Panc1 (cell line): ENCODE results near the gene EDRF1.

ENCODE experiments used
- CTCF ChIP-seq: fragments of 450-650 bp; IDR thresholded peaks from 2 replicates; pipeline ENCODE4 v1.5.1; 2017; ENCODE audit warnings: mild to moderate bottlenecking
- TCF7L2 ChIP-seq: IDR thresholded peaks from 2 replicates; pipeline ENCODE4 v1.6.1; 2011; ENCODE audit warnings: mild to moderate bottlenecking, low read depth, low read length, inconsistent platforms

- TF ChIP-seq TCF7L2 (no peak), CTCF (no peak)
These were observed 21.0 kb upstream of the EDRF1 start for GRCh38 chr10:125698481-125698998.
